Stimulated activated memory B cell treated with anti-CD40 and anti-IgM and Interleukin-4, amounts not matched to agents 10 μg/mL and 1 μg/mL and 100 μg/mL, for 72 hours (primary cell): ENCODE data around the gene A1BG.

ENCODE experiments used
- ATAC-seq: fragments of 150-1000 bp; cut with Tn5 transposase; 2 replicates; pipeline ENCODE4 v1.10.0; 2021
- H3K27ac Mint-ChIP-seq: one replicate; pipeline ENCODE4 v1.8.0; 2022; ENCODE audit warnings: mild to moderate bottlenecking, mixed read lengths
- H3K27me3 Mint-ChIP-seq: one replicate; pipeline ENCODE4 v1.8.0; 2022; ENCODE audit warnings: mixed read lengths
- H3K36me3 Mint-ChIP-seq: one replicate; pipeline ENCODE4 v1.8.0; 2022; ENCODE audit warnings: mixed read lengths
- H3K4me1 Mint-ChIP-seq: one replicate; pipeline ENCODE4 v1.8.0; 2022; ENCODE audit warnings: mixed read lengths
- H3K4me3 Mint-ChIP-seq: one replicate; pipeline ENCODE4 v1.8.0; 2022; ENCODE audit warnings: mild to moderate bottlenecking, moderate library complexity, mixed read lengths
- H3K9me3 Mint-ChIP-seq: one replicate; pipeline ENCODE4 v1.8.0; 2022; ENCODE audit warnings: mixed read lengths

The A1BG gene

DNA sequence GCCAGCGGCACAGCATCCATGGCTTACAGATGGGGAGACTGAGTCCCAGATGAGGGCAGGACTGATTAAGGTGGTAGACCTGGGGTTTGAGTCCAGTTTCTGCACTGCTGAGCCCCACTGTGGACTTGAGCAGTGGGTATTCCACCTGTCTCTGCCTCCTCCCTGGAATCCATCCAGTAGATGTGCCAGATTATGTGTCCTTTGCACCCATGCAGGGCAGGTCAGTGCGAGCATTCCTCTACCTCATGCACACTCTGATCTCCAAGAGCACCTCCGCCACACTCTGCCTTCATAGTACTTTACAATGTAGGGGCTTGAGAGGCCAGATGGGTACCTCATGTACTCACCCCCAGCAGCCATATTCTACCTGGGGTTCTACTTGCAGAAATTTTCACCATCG is 16.5 kb downstream of the A1BG start:
- no peak for ATAC-seq
- Mint-ChIP-seq H3K4me3 (no peak overlapping the region), H3K27ac (no peak overlapping the region), H3K9me3 (no peaks in the 10 kb centered on the region), H3K36me3 (peaks cover 56% of the 10 kb centered on the region), H3K27me3 (no peaks in the 10 kb centered on the region), H3K4me1 (no peaks in the 10 kb centered on the region)

DNA sequence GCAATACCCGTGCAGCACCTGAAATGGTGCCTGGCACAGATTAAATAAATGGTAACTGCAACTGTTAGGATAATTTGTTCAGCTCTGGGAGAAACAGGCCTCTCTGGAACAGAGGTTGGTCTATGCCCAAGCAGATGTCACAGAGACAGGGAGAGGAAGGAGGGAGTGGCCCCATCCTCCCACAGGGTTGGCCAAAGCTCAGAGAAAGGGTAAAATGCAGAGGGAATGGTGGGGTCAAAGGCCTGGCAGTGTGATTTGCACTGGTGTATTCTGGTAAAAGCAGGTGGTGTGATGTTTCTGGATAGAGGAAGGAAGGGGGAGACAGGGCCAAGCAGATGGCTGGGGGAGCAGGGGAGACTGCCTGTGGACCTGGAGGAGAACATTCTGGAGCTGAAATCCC is 17.1 kb downstream of the A1BG start:
- H3K4me1 Mint-ChIP-seq, result no peaks in the 10 kb centered on the region
- ATAC-seq, result no peak
- H3K27ac Mint-ChIP-seq, result no peak overlapping the region
- H3K27me3 Mint-ChIP-seq, result no peaks in the 10 kb centered on the region
- H3K4me3 Mint-ChIP-seq, result no peak overlapping the region
- no peaks in the 10 kb centered on the region for H3K9me3 Mint-ChIP-seq
- peaks cover 50% of the 10 kb centered on the region for H3K36me3 Mint-ChIP-seq

DNA sequence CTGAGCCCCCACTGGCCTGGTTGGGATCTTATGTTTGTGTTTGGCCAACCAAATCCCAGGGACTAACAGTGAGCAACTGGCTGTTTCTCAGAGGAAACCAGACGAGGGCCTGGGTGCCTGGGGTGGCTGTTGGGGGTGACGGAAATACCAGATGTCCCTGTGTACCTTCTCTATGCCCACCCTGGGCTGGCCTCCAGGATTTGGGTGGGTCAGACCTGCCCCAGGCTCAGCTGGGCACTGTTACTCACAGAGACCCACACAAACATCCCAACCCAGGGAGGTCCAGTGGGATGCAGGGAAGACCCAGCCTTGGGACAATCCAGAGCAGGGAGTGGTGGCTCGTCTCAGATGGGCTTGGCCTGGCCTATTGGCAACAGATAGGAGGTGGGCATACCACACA is 17.7 kb downstream of the A1BG start:
- no peak for ATAC-seq
- no peak overlapping the region for H3K4me3 Mint-ChIP-seq
- no peaks in the 10 kb centered on the region for H3K9me3 Mint-ChIP-seq
- no peaks in the 10 kb centered on the region for H3K4me1 Mint-ChIP-seq
- H3K27ac Mint-ChIP-seq, result no peak overlapping the region
- H3K27me3 Mint-ChIP-seq, result no peaks in the 10 kb centered on the region
- H3K36me3 Mint-ChIP-seq, result peaks cover 44% of the 10 kb centered on the region

DNA sequence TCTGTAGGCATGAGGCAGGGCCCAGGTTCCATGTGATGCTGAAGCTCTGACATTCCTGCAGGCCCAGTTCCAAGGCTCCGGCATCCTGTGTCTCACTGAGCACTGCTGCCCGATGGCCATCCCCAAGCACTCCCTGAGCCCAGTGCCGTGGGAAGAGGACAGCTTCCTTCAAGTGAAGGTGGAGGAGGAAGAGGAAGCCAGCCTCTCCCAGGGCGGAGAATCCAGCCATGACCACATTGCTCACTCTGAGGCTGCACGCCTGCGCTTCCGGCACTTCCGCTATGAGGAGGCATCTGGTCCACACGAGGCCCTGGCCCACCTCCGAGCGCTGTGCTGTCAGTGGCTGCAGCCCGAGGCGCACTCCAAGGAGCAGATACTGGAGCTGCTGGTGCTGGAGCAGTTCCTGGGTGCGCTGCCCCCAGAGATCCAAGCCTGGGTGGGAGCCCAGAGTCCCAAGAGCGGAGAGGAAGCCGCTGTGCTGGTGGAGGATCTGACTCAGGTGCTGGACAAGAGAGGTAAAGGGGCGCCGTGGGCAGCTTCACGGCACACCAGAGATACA is 18.5 kb downstream of the A1BG start:
- peaks cover 36% of the 10 kb centered on the region for H3K36me3 Mint-ChIP-seq
- ATAC-seq, result no peak
- H3K4me1 Mint-ChIP-seq, result no peaks in the 10 kb centered on the region
- H3K4me3 Mint-ChIP-seq, result no peak overlapping the region
- no peak overlapping the region for H3K27ac Mint-ChIP-seq
- no peaks in the 10 kb centered on the region for H3K27me3 Mint-ChIP-seq
- H3K9me3 Mint-ChIP-seq, result no peaks in the 10 kb centered on the region

DNA sequence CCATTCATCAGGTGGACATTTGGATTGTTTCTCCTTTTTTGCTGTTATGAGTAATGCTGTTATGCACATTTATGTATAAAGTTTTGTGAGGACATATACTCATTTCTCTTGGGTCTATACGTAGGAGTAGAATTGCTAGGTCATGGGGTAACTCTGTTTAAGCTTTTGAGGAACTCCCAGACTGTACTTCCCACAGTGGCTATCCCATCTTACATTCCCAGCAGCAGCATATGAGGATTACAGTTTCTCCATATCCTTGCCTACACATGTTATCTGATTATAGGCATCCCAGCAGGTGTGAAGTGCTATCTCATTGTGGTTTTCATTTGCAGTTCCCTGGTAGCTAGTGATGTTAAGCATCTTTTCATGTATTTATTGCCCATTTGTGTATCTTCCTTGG is 20.6 kb downstream of the A1BG start:
- no peak overlapping the region for H3K27ac Mint-ChIP-seq
- peaks cover 16% of the 10 kb centered on the region for H3K36me3 Mint-ChIP-seq
- no peaks in the 10 kb centered on the region for H3K27me3 Mint-ChIP-seq

DNA sequence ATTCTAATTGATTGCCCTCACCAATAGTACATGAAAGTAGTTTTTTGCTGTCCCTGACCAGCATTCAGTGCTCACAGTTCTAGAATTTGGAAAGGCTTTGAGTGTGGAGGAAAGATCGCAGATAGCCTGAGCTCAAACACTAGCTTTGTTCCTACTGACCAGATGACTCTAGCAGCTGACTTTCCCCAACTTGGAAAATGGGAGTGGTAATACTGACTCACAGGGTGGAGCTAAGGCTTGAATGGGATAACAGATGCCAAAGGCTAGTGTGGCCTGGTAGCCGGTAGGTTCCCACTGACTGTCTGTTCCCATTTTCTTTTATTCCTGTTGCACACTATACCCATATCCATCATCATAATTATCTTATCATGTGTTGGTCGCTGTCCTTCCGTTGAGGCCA is 22.8 kb downstream of the A1BG start:
- no peak overlapping the region for H3K27ac Mint-ChIP-seq
- ATAC-seq, result no peak
- no peaks in the 10 kb centered on the region for H3K9me3 Mint-ChIP-seq
- no peak overlapping the region for H3K4me3 Mint-ChIP-seq
- H3K27me3 Mint-ChIP-seq, result no peaks in the 10 kb centered on the region
- peaks cover 9% of the 10 kb centered on the region for H3K36me3 Mint-ChIP-seq
- H3K4me1 Mint-ChIP-seq, result peaks cover 8% of the 10 kb centered on the region

More for the DNA sequence above, 20.6 kb downstream of the A1BG start:
- Mint-ChIP-seq H3K4me1 (peaks cover 8% of the 10 kb centered on the region), H3K4me3 (no peak overlapping the region), H3K9me3 (no peaks in the 10 kb centered on the region)
- ATAC-seq, result no peak

DNA sequence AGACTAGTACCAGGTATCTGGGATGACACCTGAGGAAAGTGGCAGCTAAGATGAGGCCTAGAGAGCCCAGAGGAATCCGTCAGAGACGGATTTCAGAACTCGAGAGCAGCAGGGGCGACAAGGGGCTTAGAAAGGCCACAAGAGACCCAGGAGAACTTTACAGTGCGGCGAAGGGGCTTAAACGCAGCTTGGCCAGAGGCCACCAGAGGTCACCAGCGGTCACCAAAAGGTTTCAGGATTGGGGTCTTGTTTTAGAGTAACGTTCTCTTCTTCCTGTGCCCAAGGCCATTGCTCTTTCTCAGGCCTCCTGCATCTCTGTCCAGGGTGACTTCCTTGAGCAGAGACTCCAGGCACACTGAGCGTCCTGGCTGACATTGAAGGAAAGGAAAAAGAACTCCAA is 24.3 kb downstream of the A1BG start:
- no peak for ATAC-seq
- Mint-ChIP-seq H3K27ac (no peak overlapping the region), H3K36me3 (no peaks in the 10 kb centered on the region), H3K4me3 (no peak overlapping the region), H3K27me3 (no peaks in the 10 kb centered on the region), H3K9me3 (no peaks in the 10 kb centered on the region), H3K4me1 (peaks cover 8% of the 10 kb centered on the region)

DNA sequence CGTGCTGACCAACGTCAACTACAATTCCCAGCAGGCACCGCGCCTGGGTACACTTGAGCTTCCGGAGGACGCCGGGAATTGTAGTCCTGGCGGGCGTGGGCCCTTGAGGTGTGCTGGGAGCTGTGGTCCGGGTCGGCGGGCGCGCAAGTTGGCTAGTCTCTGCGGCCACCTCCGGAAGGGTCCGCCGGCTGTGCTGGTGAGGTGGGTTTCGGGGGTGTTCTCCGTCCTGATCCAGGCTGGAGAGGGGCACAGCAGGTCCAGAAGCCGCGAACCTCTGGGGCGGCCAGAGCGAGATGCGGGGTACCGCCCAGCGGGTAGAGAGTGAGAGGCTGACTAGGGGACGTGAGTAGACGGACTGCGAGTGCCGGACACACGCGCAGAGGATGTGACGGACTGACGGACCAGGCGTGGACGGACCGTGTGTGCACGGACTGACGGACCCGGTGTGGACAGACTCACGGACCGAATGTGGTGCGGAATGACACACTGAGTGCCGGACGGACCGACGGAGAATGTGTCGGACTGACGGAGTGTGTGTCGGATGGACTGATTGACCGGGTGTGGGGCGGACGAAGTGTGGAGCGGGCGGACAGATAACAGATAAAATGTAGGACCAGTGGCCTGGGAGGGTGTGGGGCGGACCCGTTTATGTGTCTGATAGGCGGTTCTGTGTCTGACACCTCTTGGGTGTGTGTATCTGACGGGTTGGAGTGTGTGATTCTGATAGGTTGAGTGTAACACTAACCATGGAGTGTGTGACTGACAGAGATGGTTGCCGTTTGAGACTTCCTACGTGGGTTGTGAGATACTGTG is 26.2 kb downstream of the A1BG start, which contains the start of gene ZSCAN22:
Gene ZSCAN22 (plus strand): TSS at position 81 of the 813 bp plus-strand sequence. CDS start 7,809 bp downstream, outside the sequence.
- peak; percentile 96 for ATAC-seq
- Mint-ChIP-seq H3K4me3 (no peak within 1 kb of the TSS), H3K4me1 (peaks cover 8% of the 10 kb centered on the region), H3K36me3 (peaks cover 5% of the 10 kb centered on the region), H3K9me3 (no peaks in the 10 kb centered on the region), H3K27me3 (no peaks in the 10 kb centered on the region), H3K27ac (no peak within 1 kb of the TSS)

DNA sequence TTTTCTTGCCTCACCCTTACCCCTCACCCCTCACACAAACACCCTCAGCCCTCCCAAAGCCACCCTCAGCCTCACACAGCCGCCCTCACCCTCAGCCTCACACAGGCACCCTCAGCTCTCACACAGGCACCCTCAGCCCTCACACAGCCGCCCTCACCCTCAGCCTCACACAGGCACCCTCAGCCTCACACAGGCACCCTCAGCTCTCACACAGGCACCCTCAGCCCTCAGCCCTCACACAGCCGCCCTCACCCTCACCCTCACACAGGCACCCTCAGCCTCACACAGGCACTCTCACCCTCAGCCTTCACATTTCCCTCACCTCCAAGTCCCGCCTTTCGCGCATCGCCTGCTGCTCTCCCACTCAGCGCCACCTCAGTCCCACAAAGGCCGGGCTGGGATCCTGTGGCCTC is 26.8 kb downstream of the A1BG start:
- Mint-ChIP-seq H3K9me3 (no peaks in the 10 kb centered on the region), H3K36me3 (peaks cover 5% of the 10 kb centered on the region), H3K27ac (no peak overlapping the region), H3K27me3 (no peaks in the 10 kb centered on the region), H3K4me1 (peaks cover 8% of the 10 kb centered on the region), H3K4me3 (no peak overlapping the region)
- peak; percentile 59 for ATAC-seq

DNA sequence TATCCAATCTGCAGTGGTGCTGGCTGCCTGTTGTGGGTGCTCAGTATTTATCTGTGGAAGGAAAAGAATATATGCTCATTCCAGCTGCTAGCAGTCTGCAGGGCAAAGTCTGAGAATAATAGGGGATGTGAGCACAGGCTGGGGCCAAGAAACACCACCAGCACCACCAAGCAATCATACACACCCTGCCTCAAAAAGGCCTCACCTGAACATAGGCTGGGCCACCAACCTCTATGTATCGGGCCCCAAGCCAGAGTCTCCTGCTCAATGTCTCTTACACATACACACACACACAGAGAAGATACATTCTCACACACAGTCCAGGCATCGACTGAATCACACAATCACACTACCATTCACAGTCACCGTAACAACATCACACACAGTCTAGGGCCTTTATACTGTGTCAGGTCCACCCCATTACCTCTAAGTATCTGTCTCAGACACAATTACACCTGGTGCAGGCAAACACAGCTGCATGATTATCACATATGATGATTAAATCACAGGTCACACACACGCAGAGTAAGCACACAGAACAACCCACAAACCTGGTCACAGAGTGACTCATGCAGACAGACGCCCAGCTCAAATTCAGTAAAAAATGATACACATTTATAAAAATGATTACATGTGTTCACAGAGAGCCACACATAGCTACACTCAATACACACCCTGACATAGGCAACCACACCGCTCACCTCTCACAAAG is 27.8 kb downstream of the A1BG start:
- Mint-ChIP-seq H3K36me3 (peaks cover 5% of the 10 kb centered on the region), H3K9me3 (no peaks in the 10 kb centered on the region), H3K4me1 (peaks cover 8% of the 10 kb centered on the region), H3K4me3 (no peak overlapping the region), H3K27ac (no peak overlapping the region), H3K27me3 (no peaks in the 10 kb centered on the region)
- no peak for ATAC-seq

DNA sequence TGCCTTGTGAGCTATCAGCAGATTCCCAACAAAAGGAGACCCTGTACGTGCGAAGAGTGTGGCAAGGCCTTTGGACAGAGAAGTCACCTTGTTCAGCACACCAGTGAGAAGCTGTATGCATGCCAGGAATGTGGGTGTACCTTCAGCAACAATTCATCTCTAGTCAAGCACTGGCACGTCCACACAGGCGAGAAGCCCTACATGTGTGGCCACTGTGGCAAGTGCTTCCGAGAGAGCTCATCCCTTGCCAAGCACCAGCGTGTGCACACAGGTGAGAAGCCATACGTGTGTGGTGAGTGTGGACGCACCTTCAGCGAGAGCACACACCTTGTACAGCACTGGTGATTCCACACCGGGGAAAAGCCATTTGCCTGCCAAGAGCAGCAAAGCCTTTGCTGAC is 34.1 kb downstream of the A1BG start:
- no peak for ATAC-seq
- H3K9me3 Mint-ChIP-seq, result peaks cover 2% of the 10 kb centered on the region
- no peaks in the 10 kb centered on the region for H3K27me3 Mint-ChIP-seq
- peaks cover 19% of the 10 kb centered on the region for H3K36me3 Mint-ChIP-seq
- no peak overlapping the region for H3K4me3 Mint-ChIP-seq
- no peak overlapping the region for H3K27ac Mint-ChIP-seq
- no peaks in the 10 kb centered on the region for H3K4me1 Mint-ChIP-seq

DNA sequence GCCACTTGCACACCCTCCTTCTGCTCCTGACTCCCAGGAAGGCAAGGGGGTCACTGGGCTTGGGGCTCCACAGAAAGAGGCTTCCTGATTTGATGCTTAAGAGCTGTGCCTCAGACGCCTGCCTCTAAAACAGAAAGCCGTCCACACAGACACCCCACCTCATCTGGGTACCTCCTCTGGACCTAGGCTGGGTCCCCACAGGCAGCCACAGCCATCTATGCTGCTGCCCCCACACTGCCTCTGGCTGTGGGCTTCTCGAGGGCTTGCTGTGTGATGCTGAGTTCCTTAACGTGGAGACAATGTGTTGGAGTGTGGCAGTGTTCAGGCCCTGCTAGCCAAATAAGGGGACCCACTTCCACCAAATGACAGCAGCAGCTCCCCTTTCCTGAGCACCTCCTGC is 35.0 kb downstream of the A1BG start:
- Mint-ChIP-seq H3K4me1 (no peaks in the 10 kb centered on the region), H3K27me3 (no peaks in the 10 kb centered on the region), H3K4me3 (no peak overlapping the region), H3K36me3 (peaks cover 26% of the 10 kb centered on the region), H3K9me3 (peaks cover 2% of the 10 kb centered on the region), H3K27ac (no peak overlapping the region)
- no peak for ATAC-seq

DNA sequence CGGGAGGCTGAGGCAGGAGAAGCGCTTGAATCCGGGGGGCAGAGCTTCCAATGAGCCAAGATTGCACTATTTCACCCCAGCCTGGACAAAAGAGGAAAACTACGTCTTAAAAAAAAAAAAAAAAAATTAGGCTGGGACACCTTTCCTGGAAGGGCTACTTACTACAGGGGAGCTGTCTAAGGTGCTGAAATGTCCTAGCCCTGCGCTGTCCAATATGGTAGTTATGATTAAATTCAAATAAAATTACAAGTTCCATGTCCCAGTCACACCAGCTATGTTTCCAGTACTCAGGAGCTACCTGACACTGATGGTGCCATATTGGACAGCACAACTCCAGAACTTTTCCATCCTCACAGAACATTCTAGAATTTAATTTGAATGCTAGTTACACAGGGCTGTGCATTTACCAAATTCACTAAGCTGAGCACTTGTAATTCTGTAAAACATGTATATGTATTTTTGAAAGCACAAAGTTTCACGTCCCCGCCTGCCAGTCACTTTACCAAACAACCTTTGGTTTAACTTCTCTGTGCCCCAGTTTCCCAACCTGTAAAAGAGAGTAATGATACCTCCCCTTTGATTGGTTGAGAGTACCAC is 35.7 kb downstream of the A1BG start:
- H3K4me3 Mint-ChIP-seq, result no peak overlapping the region
- peaks cover 29% of the 10 kb centered on the region for H3K36me3 Mint-ChIP-seq
- peaks cover 2% of the 10 kb centered on the region for H3K9me3 Mint-ChIP-seq
- no peaks in the 10 kb centered on the region for H3K27me3 Mint-ChIP-seq
- H3K4me1 Mint-ChIP-seq, result no peaks in the 10 kb centered on the region
- no peak for ATAC-seq
- H3K27ac Mint-ChIP-seq, result no peak overlapping the region

DNA sequence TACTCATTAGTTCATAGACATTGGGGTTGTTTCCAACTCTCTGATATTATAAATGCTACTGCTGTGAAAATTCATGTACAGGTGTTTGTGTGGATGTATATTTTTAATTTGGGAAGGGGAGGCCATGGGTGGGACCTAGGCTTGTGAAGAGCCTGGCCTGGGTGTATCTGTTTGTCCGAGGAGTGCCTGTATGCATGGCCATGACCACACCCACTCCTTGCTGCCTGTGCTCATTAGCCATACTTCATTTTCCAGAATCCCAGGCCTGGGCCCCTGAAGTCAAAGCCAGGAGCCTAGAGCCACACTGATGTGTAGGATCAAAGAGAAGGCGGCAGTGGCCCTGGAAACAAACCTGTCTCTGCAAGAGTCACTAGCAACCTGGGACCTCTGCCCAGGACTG is 37.7 kb downstream of the A1BG start:
- Mint-ChIP-seq H3K27ac (no peak overlapping the region), H3K4me3 (no peak overlapping the region), H3K9me3 (peaks cover 2% of the 10 kb centered on the region), H3K36me3 (peaks cover 48% of the 10 kb centered on the region), H3K27me3 (no peaks in the 10 kb centered on the region), H3K4me1 (peaks cover 9% of the 10 kb centered on the region)
- ATAC-seq, result no peak

DNA sequence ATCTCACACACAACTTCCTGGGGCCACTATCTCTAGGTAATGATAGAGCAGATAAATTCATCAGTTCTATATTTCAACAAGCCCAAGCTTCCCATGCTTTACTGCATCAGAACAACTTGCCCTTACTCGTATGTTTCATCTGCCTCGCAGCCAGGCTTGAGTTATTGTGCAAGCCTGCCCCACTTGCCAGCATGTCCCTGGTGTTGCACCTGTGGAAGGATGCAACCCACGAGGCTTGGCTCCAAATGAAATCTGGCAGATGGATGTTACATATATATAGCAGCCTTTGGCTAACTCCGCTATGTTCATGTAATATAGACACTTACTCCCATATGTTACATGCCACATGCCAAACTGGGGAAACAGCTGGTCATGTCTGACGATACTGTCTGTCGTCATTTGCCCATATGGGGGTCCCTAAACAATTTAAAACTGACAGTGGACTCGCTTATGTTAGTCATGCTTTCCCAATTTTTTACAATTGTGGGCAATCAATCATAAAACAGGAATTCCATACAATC is 41.9 kb downstream of the A1BG start:
- H3K27me3 Mint-ChIP-seq, result no peaks in the 10 kb centered on the region
- H3K36me3 Mint-ChIP-seq, result peaks cover 80% of the 10 kb centered on the region
- peaks cover 36% of the 10 kb centered on the region for H3K4me1 Mint-ChIP-seq
- no peak overlapping the region for H3K27ac Mint-ChIP-seq
- H3K9me3 Mint-ChIP-seq, result peaks cover 2% of the 10 kb centered on the region
- no peak for ATAC-seq
- no peak overlapping the region for H3K4me3 Mint-ChIP-seq
